ENCODE data around the gene STARD13. TPM values are rescaled to one million over a fixed set of nuclear protein-coding genes. Genes with fewer than 3 reads are reported as not detected.

STARD13 gene
- total and polyA plus RNA-seq, 4 experiments from 2014 or later, result 0.36 to 0.44 TPM; not detected in 2

- Mint-ChIP-seq H3K27me3 (peaks cover 1 to 5% of the 10 kb centered on the region in 2 donors), H3K4me3 (no peak overlapping the region), H3K36me3 (no peaks in the 10 kb centered on the region), H3K9me3 (peaks cover 0 to 4% (median 0%) of the 10 kb centered on the region in 8 donors), H3K4me1 (no peaks in the 10 kb centered on the region), H3K27ac (no peak overlapping the region)
- no peak overlapping the region for H3K4me3 ChIP-seq (ENCODE audit: low read length in 2 of 2)
- POLR2A ChIA-PET (ENCODE audit: partially characterized antibody), result no interaction called here
- no peak overlapping the region for H3K27ac ChIP-seq (ENCODE audit: low read depth, low read length)
- no peaks in the 10 kb centered on the region for H3K9me3 ChIP-seq (ENCODE audit: control insufficient read depth in 1 of 2, low read length in 2 of 2)
- no peak for DNase-seq
- no peaks in the 10 kb centered on the region for H3K36me3 ChIP-seq (ENCODE audit: insufficient read depth, low read length)
- no peaks in the 10 kb centered on the region for H3K27me3 ChIP-seq (ENCODE audit: insufficient read depth, low read length)
- CTCF ChIA-PET (ENCODE audit: partially characterized antibody), result no interaction called here
- H3K4me1 ChIP-seq (ENCODE audit: insufficient read depth, low read length), result no peaks in the 10 kb centered on the region
- intact Hi-C loops (cut with micrococcal nuclease), result no loop called here
Observed at GRCh38 chr13:33150662-33151061, 134.9 kb downstream of the STARD13 start.

GRCh38 chr13:33150126-33150525 is 135.4 kb downstream of the STARD13 start:
- peaks cover 0 to 4% (median 0%) of the 10 kb centered on the region in 8 donors for H3K9me3 Mint-ChIP-seq
- Histone ChIP-seq H3K4me3 (ENCODE audit: low read length in 2 of 2) (no peak overlapping the region), H3K27ac (ENCODE audit: low read depth, low read length) (no peak overlapping the region), H3K27me3 (ENCODE audit: insufficient read depth, low read length) (no peaks in the 10 kb centered on the region), H3K9me3 (ENCODE audit: control insufficient read depth in 1 of 2, low read length in 2 of 2) (no peaks in the 10 kb centered on the region), H3K36me3 (ENCODE audit: insufficient read depth, low read length) (no peaks in the 10 kb centered on the region), H3K4me1 (ENCODE audit: insufficient read depth, low read length) (no peaks in the 10 kb centered on the region)
- H3K27me3 Mint-ChIP-seq, result peaks cover 1 to 6% of the 10 kb centered on the region in 2 donors
- no peak overlapping the region for H3K27ac Mint-ChIP-seq
- no peaks in the 10 kb centered on the region for H3K36me3 Mint-ChIP-seq
- intact Hi-C loops (cut with micrococcal nuclease), result no loop called here
- ChIA-PET CTCF (ENCODE audit: partially characterized antibody) (no interaction called here), POLR2A (ENCODE audit: partially characterized antibody) (no interaction called here)
- no peak overlapping the region for H3K4me3 Mint-ChIP-seq
- DNase-seq, result no peak
- H3K4me1 Mint-ChIP-seq, result no peaks in the 10 kb centered on the region

GRCh38 chr13:33147832-33148231 is 137.7 kb downstream of the STARD13 start:
- intact Hi-C loops (cut with micrococcal nuclease), result no loop called here
- H3K9me3 ChIP-seq (ENCODE audit: control insufficient read depth in 1 of 2, low read length in 2 of 2), result no peaks in the 10 kb centered on the region
- Mint-ChIP-seq H3K9me3 (peaks cover 0 to 8% (median 2%) of the 10 kb centered on the region in 8 donors), H3K36me3 (no peaks in the 10 kb centered on the region), H3K27me3 (peaks cover 8 to 12% of the 10 kb centered on the region in 2 donors), H3K27ac (no peak overlapping the region), H3K4me1 (peaks cover 0 to 4% (median 0%) of the 10 kb centered on the region in 4 donors), H3K4me3 (no peak overlapping the region)
- H3K4me3 ChIP-seq (ENCODE audit: low read length in 2 of 2), result no peak overlapping the region
- no peaks in the 10 kb centered on the region for H3K36me3 ChIP-seq (ENCODE audit: insufficient read depth, low read length)
- DNase-seq, result no peak
- no peaks in the 10 kb centered on the region for H3K4me1 ChIP-seq (ENCODE audit: insufficient read depth, low read length)
- H3K27ac ChIP-seq (ENCODE audit: low read depth, low read length), result no peak overlapping the region
- ChIA-PET CTCF (ENCODE audit: partially characterized antibody) (no interaction called here), POLR2A (ENCODE audit: partially characterized antibody) (no interaction called here)
- H3K27me3 ChIP-seq (ENCODE audit: insufficient read depth, low read length), result no peaks in the 10 kb centered on the region

- intact Hi-C loops (cut with micrococcal nuclease), result no loop called here
- H3K27me3 Mint-ChIP-seq, result peaks cover 8 to 16% of the 10 kb centered on the region in 2 donors
- H3K4me3 Mint-ChIP-seq, result no peak overlapping the region
- H3K9me3 Mint-ChIP-seq, result peaks cover 0 to 8% (median 2%) of the 10 kb centered on the region in 8 donors
- H3K27ac ChIP-seq (ENCODE audit: low read depth, low read length), result no peak overlapping the region
- DNase-seq, result no peak
- no peak overlapping the region for H3K4me3 ChIP-seq (ENCODE audit: low read length in 2 of 2)
- CTCF ChIA-PET (ENCODE audit: partially characterized antibody), result no interaction called here
- no peaks in the 10 kb centered on the region for H3K36me3 Mint-ChIP-seq
- H3K27ac Mint-ChIP-seq, result no peak overlapping the region
- H3K4me1 Mint-ChIP-seq, result peaks cover 0 to 4% (median 0%) of the 10 kb centered on the region in 4 donors
- no peaks in the 10 kb centered on the region for H3K4me1 ChIP-seq (ENCODE audit: insufficient read depth, low read length)
- POLR2A ChIA-PET (ENCODE audit: partially characterized antibody), result no interaction called here
- no peaks in the 10 kb centered on the region for H3K27me3 ChIP-seq (ENCODE audit: insufficient read depth, low read length)
- H3K36me3 ChIP-seq (ENCODE audit: insufficient read depth, low read length), result no peaks in the 10 kb centered on the region
- H3K9me3 ChIP-seq (ENCODE audit: control insufficient read depth in 1 of 2, low read length in 2 of 2), result no peaks in the 10 kb centered on the region
Observed at GRCh38 chr13:33146843-33147611, 138.5 kb downstream of the STARD13 start.

GRCh38 chr13:33145667-33146066 is 139.9 kb downstream of the STARD13 start:
- intact Hi-C loops (cut with micrococcal nuclease), result no loop called here
- ChIA-PET CTCF (ENCODE audit: partially characterized antibody) (no interaction called here), POLR2A (ENCODE audit: partially characterized antibody) (no interaction called here)
- Histone ChIP-seq H3K27me3 (ENCODE audit: insufficient read depth, low read length) (no peaks in the 10 kb centered on the region), H3K36me3 (ENCODE audit: insufficient read depth, low read length) (no peaks in the 10 kb centered on the region), H3K4me1 (ENCODE audit: insufficient read depth, low read length) (no peaks in the 10 kb centered on the region), H3K4me3 (ENCODE audit: low read length in 2 of 2) (no peak overlapping the region), H3K9me3 (ENCODE audit: control insufficient read depth in 1 of 2, low read length in 2 of 2) (no peaks in the 10 kb centered on the region), H3K27ac (ENCODE audit: low read depth, low read length) (no peak overlapping the region)
- Mint-ChIP-seq H3K27ac (no peak overlapping the region), H3K27me3 (peaks cover 4 to 15% of the 10 kb centered on the region in 2 donors), H3K4me1 (peaks cover 0 to 4% (median 0%) of the 10 kb centered on the region in 4 donors), H3K4me3 (no peak overlapping the region), H3K9me3 (peaks cover 0 to 8% (median 2%) of the 10 kb centered on the region in 8 donors), H3K36me3 (no peaks in the 10 kb centered on the region)
- DNase-seq, result no peak

GRCh38 chr13:33144358-33144784 is 141.2 kb downstream of the STARD13 start:
- DNase-seq, result no peak
- peaks cover 0 to 4% (median 0%) of the 10 kb centered on the region in 4 donors for H3K4me1 Mint-ChIP-seq
- intact Hi-C loops (cut with micrococcal nuclease), result no loop called here
- no peak overlapping the region for H3K27ac Mint-ChIP-seq
- no peaks in the 10 kb centered on the region for H3K9me3 ChIP-seq (ENCODE audit: control insufficient read depth in 1 of 2, low read length in 2 of 2)
- CTCF ChIA-PET (ENCODE audit: partially characterized antibody), result no interaction called here
- H3K36me3 ChIP-seq (ENCODE audit: insufficient read depth, low read length), result no peaks in the 10 kb centered on the region
- H3K27me3 Mint-ChIP-seq, result peaks cover 4 to 15% of the 10 kb centered on the region in 2 donors
- H3K36me3 Mint-ChIP-seq, result no peaks in the 10 kb centered on the region
- POLR2A ChIA-PET (ENCODE audit: partially characterized antibody), result no interaction called here
- H3K4me3 ChIP-seq (ENCODE audit: low read length in 2 of 2), result no peak overlapping the region
- no peaks in the 10 kb centered on the region for H3K27me3 ChIP-seq (ENCODE audit: insufficient read depth, low read length)
- peaks cover 0 to 8% (median 2%) of the 10 kb centered on the region in 8 donors for H3K9me3 Mint-ChIP-seq
- peak overlapping the region in 1 of 8 donors; percentile 5 for H3K4me3 Mint-ChIP-seq
- no peak overlapping the region for H3K27ac ChIP-seq (ENCODE audit: low read depth, low read length)
- H3K4me1 ChIP-seq (ENCODE audit: insufficient read depth, low read length), result no peaks in the 10 kb centered on the region

GRCh38 chr13:33139780-33140535 is 145.6 kb downstream of the STARD13 start:
- no peaks in the 10 kb centered on the region for H3K36me3 ChIP-seq (ENCODE audit: insufficient read depth, low read length)
- Mint-ChIP-seq H3K27ac (no peak overlapping the region), H3K4me3 (no peak overlapping the region), H3K4me1 (peaks cover 0 to 4% (median 0%) of the 10 kb centered on the region in 4 donors), H3K9me3 (peaks cover 0 to 8% (median 2%) of the 10 kb centered on the region in 8 donors), H3K36me3 (no peaks in the 10 kb centered on the region), H3K27me3 (peaks cover 2 to 15% of the 10 kb centered on the region in 2 donors)
- H3K27ac ChIP-seq (ENCODE audit: low read depth, low read length), result no peak overlapping the region
- no peaks in the 10 kb centered on the region for H3K27me3 ChIP-seq (ENCODE audit: insufficient read depth, low read length)
- no peaks in the 10 kb centered on the region for H3K4me1 ChIP-seq (ENCODE audit: insufficient read depth, low read length)
- no peak overlapping the region for H3K4me3 ChIP-seq (ENCODE audit: low read length in 2 of 2)
- no peaks in the 10 kb centered on the region for H3K9me3 ChIP-seq (ENCODE audit: control insufficient read depth in 1 of 2, low read length in 2 of 2)
- POLR2A ChIA-PET (ENCODE audit: partially characterized antibody), result no interaction called here
- intact Hi-C loops (cut with micrococcal nuclease), result no loop called here
- CTCF ChIA-PET (ENCODE audit: partially characterized antibody), result no interaction called here
- no peak for DNase-seq
